Occipital lobe (tissue), 2 donors: Measurements from ENCODE around the gene TMEM171. TPM values are rescaled to one million over a fixed set of nuclear protein-coding genes. Genes with fewer than 3 reads are reported as not detected.

Source experiments
- DNase-seq: peaks from one replicate; lab custom pipeline; 2025; lab: John Stamatoyannopoulos, UW
- total RNA-seq: library from RNA; depleted of rRNA; stranded (reverse); fragments of >200 nt; gene quantifications from one replicate; pipeline ENCODE4 v1.2.3, GENCODE V29; 2014

Gene TMEM171, protein sequence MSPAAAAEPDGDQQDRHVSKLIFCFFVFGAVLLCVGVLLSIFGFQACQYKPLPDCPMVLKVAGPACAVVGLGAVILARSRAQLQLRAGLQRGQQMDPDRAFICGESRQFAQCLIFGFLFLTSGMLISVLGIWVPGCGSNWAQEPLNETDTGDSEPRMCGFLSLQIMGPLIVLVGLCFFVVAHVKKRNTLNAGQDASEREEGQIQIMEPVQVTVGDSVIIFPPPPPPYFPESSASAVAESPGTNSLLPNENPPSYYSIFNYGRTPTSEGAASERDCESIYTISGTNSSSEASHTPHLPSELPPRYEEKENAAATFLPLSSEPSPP
- 0.78 TPM for total RNA-seq

DNA sequence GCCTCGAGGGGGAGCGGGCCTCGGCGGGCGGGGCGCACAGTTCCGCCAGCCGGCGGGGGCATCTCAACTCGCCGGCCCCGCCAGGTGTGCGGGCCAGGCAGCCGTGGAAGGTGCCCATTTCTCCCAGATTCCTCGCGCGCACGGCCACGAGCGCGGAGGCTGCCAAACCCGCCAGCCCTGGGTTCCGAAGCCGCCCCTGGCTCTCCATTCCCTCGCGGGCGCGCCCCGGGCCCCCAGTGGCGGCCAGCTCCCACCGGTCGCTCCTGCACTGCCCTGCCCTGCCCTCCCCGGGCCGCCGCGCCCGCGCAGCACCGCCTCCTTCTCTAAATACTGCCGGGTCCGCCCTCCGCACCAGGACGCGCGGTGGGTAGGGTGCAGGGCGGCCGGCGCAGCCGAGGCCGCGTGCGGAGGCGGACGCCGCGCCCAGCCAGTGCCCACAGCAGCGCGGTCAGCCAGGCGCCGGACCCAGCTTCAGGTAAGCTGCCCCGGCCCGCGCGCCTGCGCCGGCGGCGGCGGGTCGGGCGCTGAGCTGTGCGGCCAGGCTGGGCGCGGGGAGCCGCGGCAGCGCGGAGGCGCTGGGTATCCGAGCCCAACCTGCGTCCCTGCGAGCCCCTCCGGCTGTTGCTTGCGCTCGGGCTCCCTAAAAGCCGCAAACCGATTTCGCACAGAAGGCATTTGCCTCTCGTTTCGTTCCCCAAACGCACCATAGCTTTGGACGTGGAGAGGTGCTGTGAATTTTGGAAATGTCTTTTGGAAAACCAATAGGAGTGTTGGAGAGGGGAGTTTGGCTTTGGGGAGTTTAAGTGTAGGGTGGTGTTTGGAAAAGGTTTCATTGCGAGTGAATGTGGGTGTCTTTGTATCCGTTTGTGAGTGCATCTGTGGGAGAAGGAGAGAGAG lies at the start of gene TMEM171:
TMEM171 (plus strand) TSS at position 354 of the 897 bp plus-strand sequence. CDS start 2,799 bp downstream, outside the sequence.
- no peak for DNase-seq

DNA sequence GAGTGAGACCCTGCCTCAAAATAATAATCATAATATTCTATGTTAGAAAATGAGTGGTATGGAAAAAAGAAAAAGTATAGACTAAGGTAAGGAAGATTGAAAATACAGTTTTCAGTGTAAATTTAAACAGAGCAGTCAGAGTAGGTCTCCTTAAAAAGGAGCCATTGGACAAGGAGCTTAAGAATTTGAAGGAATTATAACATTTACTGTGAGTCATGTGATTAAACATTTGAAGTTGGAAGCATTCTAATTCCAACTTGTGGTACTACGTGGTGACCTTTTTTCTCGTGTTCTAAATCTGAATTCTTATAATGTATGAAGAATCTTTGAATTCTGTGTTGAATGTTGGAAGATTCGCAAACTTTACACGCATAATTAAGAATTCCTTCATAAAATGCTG lies 39.3 kb upstream of the TMEM171 start:
- no peak for DNase-seq

DNA sequence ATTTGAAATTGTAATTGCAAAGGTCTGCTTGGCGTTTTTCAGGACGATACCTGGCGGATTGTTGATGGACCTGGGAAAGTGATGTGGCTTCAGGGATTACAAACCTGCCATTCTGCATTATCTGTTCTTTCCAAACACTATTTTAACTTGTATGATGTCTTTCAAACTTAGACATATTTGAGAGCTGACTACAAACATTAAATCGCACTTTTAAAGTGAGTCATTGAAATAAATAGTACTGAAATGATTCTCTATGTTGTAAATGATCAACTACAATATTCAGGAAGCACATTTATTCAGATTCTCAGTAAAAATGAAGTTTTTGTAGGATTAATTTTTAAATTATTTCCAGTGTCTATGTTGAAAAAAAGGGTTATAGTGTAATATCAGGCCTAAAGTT lies 32.3 kb upstream of the TMEM171 start:
- no peak for DNase-seq

DNA sequence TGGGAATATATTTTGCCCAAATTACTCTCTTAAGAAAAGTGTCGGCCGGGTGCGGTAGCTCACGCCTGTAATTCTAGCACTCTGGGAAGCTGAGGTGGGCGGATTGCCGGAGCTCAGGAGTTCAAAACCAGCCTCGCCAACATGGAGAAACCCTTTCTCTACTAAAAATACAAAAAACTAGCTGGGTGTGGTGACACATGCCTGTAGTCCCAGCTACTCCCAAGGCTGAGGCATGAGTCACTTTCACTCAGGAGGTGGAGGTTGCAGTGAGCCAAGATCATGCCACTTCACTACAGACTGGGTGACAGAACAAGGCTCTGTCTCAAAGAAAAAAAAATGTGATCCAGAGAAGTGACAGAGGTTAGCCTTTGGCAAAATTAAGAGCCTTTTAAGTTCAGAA lies 26.4 kb upstream of the TMEM171 start:
- no peak for DNase-seq

DNA sequence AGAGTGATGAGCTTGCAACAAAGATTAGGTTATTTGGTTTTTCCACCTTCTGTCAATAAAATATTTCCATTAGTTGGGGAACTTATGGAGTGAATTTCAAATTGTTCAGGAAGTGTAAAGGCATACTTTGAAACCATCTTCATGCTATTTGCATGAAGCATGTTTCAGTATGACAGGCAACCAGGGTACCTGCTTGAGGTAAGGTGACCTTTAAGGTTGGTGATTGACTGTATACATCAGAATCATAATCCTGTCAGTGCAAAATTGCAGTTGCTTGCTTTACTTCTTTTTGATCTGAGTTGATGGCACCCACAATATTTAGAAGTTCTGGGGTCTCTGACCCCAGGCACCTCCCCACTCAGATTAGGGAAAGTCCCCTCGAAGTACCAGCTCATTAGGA lies 26.0 kb upstream of the TMEM171 start:
- DNase-seq = no peak

DNA sequence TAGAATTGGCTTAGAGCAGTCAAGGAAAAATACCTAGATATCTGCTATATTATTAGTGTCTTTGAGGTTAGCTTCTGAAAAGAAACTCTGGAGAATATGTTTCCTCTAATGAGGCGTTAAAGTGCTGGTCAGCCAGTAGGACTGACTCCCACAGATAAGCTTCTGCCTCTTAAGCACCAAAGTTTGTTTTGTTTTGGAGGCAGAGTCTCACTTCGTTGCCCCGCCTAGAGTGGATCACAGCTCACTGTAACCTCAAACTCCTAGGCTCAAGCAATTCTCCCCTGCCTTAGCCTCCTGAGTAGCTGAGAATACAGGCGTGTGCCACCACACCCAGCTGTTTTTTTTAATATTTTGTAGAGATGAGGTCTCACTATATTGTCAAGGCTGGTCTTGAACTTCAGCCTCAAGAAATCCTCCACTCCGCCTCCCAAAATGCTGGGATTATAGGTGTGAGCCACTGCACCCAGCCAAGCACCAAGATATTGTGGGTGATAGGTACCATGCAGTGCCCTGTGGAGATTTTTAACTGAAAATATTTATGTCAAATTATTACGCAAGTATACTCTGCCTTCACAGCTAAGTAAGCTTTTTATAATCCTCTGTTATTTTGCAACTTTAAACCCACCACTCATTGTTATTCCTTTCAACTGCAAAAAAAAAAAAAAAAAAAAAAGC lies 24.7 kb upstream of the TMEM171 start:
- no peak for DNase-seq

DNA sequence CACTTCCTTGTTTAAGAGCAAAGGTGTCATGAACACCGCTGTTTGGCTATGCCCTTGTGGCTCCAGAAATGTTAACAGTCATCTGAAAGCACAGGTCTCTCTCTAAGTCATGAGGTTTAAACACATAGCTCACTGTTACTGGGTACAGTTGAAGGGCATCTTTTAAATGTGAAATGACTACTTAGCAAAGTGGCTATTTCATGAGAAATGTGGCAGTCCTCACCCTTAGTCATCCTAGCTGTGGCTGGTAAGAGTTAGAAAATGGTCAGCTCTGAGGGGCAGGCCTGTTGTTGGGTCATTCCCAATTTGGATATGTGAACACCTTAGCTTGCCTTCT lies 24.2 kb upstream of the TMEM171 start:
- DNase-seq = no peak

DNA sequence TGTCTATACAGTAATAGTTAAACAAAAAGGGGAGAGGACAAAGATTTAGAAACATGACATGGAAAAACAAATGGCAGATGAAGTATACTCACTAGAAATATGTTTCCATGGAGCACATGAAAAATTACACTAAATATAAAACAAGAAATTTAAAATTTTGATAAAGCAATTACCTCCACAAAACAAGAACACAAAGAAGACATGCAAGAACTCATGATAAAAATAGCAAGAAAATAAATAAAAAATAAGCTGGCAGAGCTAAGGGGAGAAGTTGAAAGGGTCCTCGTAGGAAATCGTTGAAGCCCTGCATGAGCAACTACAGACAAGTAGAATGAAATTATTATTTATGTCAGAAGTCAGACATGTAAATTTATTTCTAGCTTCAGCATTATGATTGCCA lies 22.6 kb upstream of the TMEM171 start:
- DNase-seq = no peak

DNA sequence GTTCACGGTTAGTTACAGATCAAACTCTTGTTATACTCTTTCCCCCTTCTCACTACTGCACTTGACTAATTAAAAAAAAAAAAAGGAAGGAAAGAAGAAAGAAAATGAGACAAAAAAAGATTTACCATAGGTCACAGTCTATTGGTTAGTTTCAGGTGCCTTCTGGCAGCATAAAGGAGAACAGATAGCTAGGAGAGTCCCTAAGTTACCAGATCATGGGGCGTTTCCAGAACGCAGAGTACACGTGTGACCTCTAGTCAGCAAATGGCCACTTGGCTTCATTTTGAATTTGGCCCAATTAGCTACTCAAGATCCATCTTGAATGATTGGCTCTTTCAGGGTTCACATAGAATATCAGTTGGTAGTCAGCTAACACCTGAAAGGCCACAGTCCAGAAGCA lies 20.3 kb upstream of the TMEM171 start:
- DNase-seq = no peak

DNA sequence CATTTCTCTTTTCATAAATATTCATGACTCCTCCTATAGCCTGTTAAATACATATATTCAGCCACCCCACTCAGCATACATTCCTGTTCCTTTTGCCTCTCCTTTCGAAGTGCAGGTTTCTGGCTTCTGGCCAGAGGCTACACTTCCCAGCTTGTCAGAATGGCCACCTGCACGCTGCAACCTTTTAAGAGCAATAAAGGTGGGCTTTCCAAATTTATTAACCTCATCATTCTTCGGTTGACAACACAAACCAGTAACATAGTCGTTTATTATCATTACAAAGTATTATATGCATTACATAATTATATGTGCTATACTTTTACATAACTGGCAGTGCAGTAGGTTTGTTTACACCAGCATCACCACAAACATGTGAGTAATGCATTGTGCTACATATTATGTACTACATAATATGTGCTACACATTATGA lies 16.5 kb upstream of the TMEM171 start:
- no peak for DNase-seq

DNA sequence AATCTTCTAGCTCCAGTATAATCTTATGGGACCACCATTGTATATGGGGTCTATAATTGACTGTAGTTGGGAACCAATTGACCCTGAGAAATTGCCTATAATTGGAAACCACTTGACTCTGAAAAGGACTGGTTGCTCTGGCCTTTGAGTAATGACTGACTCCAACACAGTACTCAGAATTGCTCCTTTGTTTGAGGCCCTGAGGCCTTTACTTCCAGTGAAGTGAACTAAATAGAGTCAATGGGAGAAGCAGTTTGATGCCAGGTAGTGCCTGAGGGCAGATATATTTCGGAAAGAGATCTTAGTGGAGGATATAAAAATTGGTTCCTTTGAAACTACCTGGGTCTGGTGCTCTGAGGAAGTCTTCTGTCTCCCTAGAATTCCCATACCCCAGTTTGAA lies 16.0 kb upstream of the TMEM171 start:
- DNase-seq = no peak

DNA sequence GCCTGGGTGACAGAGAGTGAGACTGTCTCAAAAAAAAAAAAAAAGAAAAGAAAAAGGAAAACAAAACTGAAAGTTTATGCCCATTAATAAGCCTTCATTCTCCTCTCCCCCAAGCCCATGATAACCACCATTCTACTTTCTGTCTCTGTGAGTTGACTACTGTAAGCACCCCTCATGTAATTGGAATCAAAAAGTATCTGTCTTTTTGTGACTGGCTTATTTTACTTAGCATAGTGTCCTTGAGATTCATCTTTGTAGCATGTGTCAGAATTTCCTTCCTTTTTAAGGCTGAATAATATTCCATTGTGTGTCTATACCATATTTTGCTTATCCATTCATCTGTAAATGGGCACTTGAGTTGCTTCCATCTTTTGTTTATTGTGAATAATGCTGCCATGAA lies 14.0 kb upstream of the TMEM171 start:
- no peak for DNase-seq

DNA sequence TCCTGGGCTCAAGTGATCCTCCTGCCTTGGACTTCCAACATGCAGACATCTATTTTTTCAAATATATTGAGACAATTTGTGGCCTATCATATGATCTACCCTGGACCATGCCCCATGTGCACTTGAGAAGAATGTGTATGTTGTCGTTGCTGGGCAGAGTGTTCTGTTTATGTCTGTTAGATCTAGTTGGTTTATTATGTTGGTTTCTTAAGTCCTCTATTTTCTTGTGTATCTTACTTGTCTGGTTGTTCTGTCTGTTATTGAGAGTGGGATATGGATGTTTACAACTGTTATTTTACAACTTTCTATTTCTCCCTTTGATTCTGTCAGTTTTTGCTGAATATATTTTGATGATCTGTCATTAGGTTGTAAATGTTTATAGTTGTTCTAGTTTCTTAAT lies 10.2 kb upstream of the TMEM171 start:
- no peak for DNase-seq

DNA sequence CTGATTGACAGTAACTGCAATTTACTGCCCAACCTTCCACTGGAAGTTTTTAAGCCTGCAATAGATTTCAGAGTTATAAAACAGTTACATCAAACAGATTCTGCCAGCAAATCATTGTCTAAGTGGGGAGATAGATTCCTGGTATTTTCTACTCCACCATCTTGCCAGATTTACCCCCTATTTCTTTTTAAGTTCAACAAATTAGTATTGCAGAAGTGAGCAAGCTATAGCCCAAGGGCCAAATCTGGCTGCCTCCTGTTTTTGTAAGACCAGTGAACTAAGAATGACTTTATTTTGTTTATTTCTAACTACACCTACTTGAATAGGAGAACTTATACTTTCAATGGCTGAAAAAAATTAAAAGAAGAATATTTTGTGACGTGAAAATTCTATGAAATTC lies 8.8 kb upstream of the TMEM171 start:
- DNase-seq = no peak

DNA sequence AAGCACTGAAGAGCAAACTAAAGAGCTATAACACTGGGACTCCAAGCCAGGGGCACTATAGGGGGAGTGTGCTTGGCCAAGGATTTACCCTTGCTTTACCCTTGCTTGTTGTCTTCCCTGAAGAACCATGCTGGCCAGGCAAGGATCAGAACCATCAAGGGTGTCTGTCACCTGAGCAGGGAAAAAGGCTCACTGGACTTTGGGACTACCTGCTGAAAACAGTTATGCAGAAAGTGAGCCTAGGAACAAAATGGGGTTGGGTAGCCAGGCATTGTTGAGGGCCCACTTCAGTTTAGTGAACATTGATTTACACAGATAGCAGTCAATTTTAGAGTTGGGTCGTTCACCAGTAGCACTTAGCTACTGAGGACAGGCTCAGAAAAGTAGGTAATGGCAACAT lies 8.0 kb upstream of the TMEM171 start:
- DNase-seq = no peak

DNA sequence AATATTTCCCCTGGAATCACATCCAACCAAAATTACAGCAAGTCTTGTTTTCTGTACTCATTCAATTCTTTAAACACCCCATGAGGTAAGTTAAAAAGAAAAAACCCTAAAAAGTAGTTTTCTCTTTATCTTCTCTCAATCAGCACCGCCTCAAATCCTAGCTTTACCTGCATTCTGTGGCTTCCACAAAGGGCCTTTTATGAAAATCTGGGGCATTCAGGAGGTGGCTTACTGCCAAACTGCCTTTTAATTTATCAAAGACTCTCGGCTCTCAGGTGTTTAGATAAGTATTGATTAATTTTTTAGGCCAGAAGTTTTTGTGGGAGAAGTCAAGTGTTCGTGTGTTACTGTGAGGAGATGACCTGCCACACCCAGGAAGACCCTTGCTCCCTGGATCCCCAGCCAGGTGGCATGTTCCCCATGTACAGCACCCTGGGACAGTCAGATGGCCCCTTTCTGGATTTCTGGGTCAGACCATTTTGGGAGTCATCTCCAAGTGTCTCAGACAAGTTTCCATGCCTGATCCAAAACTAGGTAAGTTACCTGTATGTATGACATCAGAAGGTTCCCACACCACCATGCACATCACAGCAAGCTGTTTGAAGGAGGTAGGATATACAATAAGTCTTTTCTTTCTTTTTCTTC lies 6.2 kb upstream of the TMEM171 start:
- no peak for DNase-seq

DNA sequence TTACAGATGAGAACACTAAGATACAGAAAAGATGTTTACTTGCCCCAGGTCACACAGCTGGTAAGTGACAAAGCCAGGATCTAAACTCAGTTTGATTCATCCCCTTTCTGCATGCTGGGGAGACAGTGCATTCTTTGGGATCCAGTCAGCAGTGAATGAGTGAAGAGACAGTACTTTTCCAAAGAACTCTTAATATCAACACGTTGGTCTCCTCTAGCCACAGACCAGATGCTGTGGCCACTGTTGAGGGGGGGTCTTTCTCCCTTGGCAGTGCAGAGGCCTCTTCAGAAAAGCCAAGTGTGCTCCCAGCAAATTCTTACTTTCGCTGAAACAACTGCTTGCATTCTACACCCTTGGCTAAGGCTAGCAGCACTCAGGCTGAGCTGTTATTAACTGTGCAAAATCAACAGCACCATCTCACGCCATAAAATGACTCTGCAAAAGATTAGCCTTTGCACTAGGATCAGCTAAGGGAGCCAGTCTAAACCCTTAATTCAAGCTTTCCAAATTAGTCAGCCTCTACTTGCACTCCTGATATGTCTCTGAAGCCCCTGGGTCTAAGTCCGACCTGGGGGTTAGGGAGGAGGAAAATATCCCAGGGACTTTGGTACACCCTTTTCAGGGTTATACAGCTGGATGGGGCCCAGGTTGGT lies 4.8 kb upstream of the TMEM171 start:
- DNase-seq = no peak

DNA sequence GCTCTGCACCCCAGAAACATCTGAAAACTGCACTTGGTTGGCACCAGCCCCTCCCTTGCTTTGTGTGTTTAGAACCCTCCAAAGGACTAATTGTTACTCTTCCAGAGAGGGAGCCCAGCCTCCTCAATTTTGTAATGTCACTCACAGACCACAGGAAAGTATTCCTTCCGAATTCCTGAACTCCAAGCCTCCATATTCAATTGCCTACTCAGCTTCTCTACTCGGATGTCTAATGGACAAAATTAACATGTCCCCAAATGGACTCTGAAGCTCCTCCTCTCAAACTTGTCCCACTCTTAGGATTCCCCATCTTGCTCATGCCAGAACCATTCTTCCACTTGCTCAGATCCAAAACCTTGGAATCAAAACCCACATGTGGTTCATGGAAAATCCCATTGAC lies 3.9 kb upstream of the TMEM171 start:
- no peak for DNase-seq

DNA sequence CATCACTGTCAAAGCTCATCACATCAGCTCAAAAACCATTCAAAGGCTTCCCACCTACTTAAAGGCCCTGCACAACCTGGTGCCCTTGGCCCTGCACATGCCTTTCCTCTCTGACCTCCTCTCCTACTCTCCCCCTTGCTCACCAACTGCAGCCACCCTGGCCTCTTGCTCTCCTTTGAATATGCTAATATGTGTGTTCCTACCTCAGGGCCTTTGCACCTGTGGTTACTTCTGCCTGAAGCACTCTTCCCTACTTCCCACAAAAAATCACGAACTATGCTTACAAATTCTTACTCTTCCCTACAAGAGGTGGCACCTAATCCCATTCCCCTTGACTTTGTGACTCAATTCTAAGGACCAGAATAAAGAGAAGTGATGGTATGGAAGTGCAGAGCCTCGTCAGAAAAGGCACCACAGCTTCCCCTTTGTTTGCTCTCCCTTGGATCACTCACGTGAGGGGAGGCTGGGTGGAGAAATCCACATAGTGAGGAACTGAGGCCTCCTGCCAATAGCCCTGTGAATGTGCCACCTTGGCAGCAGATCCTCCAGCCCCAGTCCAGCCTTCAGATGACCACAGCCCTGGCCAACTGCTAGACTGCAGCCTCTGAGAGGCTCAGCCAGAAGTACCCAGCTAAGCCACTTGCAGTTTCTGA lies 3.2 kb upstream of the TMEM171 start:
- no peak for DNase-seq

DNA sequence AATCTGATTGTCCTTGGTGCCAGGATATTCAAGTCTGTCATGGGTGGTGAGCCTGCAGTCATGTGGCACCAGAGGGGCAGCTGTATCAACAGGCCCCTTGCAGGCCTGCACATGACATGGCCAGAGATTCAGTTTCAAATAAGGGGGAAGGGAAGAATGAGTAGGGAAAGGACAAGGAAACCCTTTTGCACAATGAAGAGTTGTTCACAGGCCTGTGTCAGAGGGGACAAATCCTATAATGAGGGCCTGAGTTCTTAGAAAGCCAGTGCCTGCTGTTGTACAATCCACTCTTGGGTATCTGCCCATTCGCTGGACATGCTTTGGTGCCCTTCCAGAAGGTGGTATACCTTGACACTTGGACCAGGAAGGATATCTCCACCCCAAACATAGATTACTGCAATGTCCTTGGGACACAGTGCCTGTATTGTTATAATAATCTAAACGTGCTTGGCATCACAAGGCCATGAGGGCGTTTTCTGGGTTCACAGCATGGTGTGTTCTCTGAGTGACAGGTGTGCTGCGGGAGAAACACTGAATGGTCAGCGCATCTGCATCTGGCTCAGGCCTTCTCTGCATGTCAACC lies 1.9 kb upstream of the TMEM171 start:
- no peak for DNase-seq
